SW480 (cell line): ENCODE data around the gene DTNB.
A peak's percentile ranks its signal among the peaks of the same experiment; 100 is the strongest.
"Not testable (repeated sequence)": the region's sequence is repeated elsewhere in the genome, so short reads cannot be mapped to it uniquely, and the experiment has no call there.

Experiments
- DNase-seq: peaks from one replicate; pipeline ENCODE4 v3.0.0-alpha.2; 2016; ENCODE audit warnings: low spot score

The DTNB gene

GRCh38 chr2:25588576-25588975 is 84.8 kb downstream of the DTNB start:
- DNase-seq = no peak

GRCh38 chr2:25587361-25587760 is 86.0 kb downstream of the DTNB start:
- no peak for DNase-seq

- DNase-seq = no peak
These were observed 86.6 kb downstream of the DTNB start for GRCh38 chr2:25586726-25587144.

- no peak for DNase-seq
These were observed 88.2 kb downstream of the DTNB start for GRCh38 chr2:25585189-25585588.

GRCh38 chr2:25582077-25582830 is 91.1 kb downstream of the DTNB start:
- no peak for DNase-seq

- no peak for DNase-seq
These were observed 96.8 kb downstream of the DTNB start for GRCh38 chr2:25576596-25576995.

GRCh38 chr2:25572638-25573037 is 100.7 kb downstream of the DTNB start:
- no peak for DNase-seq

- no peak for DNase-seq
These were observed 103.1 kb downstream of the DTNB start for GRCh38 chr2:25570161-25570845.

- DNase-seq = peak; percentile 39
These were observed 106.0 kb downstream of the DTNB start for GRCh38 chr2:25567406-25567805.

GRCh38 chr2:25566694-25567093 is 106.7 kb downstream of the DTNB start:
- no peak for DNase-seq

GRCh38 chr2:25566094-25566493 is 107.3 kb downstream of the DTNB start:
- no peak for DNase-seq

GRCh38 chr2:25561136-25561850 is 112.1 kb downstream of the DTNB start:
- no peak for DNase-seq

- DNase-seq = no peak
These were observed 114.2 kb downstream of the DTNB start for GRCh38 chr2:25559148-25559547.

- no peak for DNase-seq
These were observed 115.1 kb downstream of the DTNB start for GRCh38 chr2:25558262-25558661.

GRCh38 chr2:25557179-25558036 is 116.0 kb downstream of the DTNB start:
- DNase-seq = no peak

- no peak for DNase-seq
These were observed 121.1 kb downstream of the DTNB start for GRCh38 chr2:25552318-25552717.

- no peak for DNase-seq
These were observed 122.1 kb downstream of the DTNB start for GRCh38 chr2:25551316-25551715.

GRCh38 chr2:25549571-25549970 is 123.8 kb downstream of the DTNB start:
- DNase-seq = not testable (repeated sequence)

GRCh38 chr2:25548601-25549000 is 124.8 kb downstream of the DTNB start:
- DNase-seq = no peak

GRCh38 chr2:25546852-25547251 is 126.5 kb downstream of the DTNB start:
- no peak for DNase-seq

GRCh38 chr2:25545899-25546298 is 127.5 kb downstream of the DTNB start:
- no peak for DNase-seq

- no peak for DNase-seq
These were observed 128.9 kb downstream of the DTNB start for GRCh38 chr2:25544445-25544844.
